Measurements from ENCODE around the gene SPCS1.
A peak's percentile ranks its signal among the peaks of the same experiment; 100 is the strongest.

SPCS1 gene

DNA sequence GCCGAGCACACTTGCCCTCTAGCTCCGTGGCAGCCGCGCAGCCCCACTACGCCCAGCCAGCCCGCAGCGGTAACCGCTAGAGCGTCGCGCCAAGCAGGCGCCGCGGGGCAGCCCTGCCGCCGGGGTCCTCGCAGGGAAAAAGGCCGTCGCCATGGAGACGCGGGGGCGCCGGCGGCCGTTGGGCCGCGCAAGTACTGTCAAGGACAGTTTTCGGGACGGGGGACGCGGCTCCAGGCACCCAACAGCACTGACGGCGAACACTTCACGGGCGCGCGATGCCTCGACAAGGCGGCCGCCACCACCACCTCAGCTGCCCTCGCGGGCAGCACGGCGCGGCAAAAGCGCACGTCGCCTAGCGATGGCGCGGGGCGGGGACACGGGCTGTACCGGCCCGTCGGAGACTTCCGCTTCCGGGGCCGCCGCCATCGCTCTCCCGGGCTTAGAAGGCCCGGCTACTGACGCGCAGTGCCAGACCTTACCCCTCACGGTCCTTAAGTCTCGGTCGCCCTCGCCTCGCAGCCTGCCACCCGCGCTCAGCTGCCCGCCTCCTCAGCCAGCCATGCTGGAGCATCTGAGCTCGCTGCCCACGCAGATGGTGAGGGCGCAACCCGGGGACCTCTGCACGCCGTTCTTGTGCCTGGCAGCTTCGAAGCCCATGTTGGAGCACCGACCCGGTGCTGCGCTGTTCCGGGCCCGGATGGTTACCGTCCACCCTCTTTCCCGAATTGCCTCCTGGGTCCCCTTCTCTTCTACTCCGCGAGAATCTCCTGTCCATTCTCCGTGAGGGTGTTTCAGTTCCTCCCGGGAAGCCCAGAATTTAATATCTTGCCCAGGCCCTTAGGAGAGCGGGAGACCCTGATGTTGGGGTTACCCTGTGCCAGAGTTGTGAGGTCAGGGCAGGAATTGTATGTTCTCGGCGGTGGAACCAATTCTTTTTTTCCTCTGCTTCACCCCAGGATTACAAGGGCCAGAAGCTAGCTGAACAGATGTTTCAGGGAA, at the start of gene SPCS1, which contains the start of gene GLT8D1:
Gene SPCS1, plus strand, starts transcription at position 419 of the 999 bp plus-strand sequence. Its CDS starts 141 bp downstream, at position 560.
Gene GLT8D1, minus strand, starts transcription at position 104 of the 999 bp plus-strand sequence. CDS start 5,331 bp downstream, outside the sequence.
- Histone ChIP-seq H3K9ac (ENCODE audit: low read length) (peak within 1 kb of the TSS; percentile 89), H3K27me3 (ENCODE audit: low read depth, low read length) (no peaks in the 10 kb centered on the region), H2AFZ (ENCODE audit: low read depth, low read length) (peak within 1 kb of the TSS; percentile 68), H3K4me2 (ENCODE audit: low read length) (peak within 1 kb of the TSS; percentile 97), H3K27ac (ENCODE audit: low read length) (peak within 1 kb of the TSS; percentile 67), H4K20me1 (ENCODE audit: insufficient read depth, low read length) (no peaks in the 10 kb centered on the region), H3K36me3 (replicated peaks; ENCODE audit: low read depth, low read length) (peaks cover 20% of the 10 kb centered on the region), H3K9me3 (ENCODE audit: insufficient read depth, low read length) (no peaks in the 10 kb centered on the region), H3K4me1 (ENCODE audit: low read length) (peaks cover 38% of the 10 kb centered on the region), H3K79me2 (ENCODE audit: low read length) (peaks cover 62% of the 10 kb centered on the region), H3K4me3 (ENCODE audit: low read length) (peak within 1 kb of the TSS; percentile 91)
- TF ChIP-seq, protein P1, sequence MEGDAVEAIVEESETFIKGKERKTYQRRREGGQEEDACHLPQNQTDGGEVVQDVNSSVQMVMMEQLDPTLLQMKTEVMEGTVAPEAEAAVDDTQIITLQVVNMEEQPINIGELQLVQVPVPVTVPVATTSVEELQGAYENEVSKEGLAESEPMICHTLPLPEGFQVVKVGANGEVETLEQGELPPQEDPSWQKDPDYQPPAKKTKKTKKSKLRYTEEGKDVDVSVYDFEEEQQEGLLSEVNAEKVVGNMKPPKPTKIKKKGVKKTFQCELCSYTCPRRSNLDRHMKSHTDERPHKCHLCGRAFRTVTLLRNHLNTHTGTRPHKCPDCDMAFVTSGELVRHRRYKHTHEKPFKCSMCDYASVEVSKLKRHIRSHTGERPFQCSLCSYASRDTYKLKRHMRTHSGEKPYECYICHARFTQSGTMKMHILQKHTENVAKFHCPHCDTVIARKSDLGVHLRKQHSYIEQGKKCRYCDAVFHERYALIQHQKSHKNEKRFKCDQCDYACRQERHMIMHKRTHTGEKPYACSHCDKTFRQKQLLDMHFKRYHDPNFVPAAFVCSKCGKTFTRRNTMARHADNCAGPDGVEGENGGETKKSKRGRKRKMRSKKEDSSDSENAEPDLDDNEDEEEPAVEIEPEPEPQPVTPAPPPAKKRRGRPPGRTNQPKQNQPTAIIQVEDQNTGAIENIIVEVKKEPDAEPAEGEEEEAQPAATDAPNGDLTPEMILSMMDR (IDR thresholded peaks at IDR 0.05; ENCODE audit: low read depth, low read length) = no peak
- no peak for TF ChIP-seq EZH2phosphoT487 (IDR thresholded peaks at IDR 0.05; ENCODE audit: low read depth)

- no peak overlapping the region for H3K27ac ChIP-seq (ENCODE audit: low read length)
- peaks cover 6% of the 10 kb centered on the region; the same call in 1 of the 2 replicates for H3K79me2 ChIP-seq (ENCODE audit: low read length)
- H3K4me1 ChIP-seq (ENCODE audit: low read length) = peaks cover 5% of the 10 kb centered on the region
- H3K27me3 ChIP-seq (ENCODE audit: low read depth, low read length) = no peaks in the 10 kb centered on the region
- H3K9ac ChIP-seq (ENCODE audit: low read length) = no peak overlapping the region
- H3K36me3 ChIP-seq (replicated peaks; ENCODE audit: low read depth, low read length) = peaks cover 67% of the 10 kb centered on the region
- H3K9me3 ChIP-seq (ENCODE audit: insufficient read depth, low read length) = no peaks in the 10 kb centered on the region
- H3K4me3 ChIP-seq (ENCODE audit: low read length) = no peak overlapping the region
- H2AFZ ChIP-seq (ENCODE audit: low read depth, low read length) = no peak overlapping the region
- H3K4me2 ChIP-seq (ENCODE audit: low read length) = no peak overlapping the region
- no peak for TF ChIP-seq EZH2phosphoT487 (IDR thresholded peaks at IDR 0.05; ENCODE audit: low read depth)
- TF ChIP-seq, protein P1 (IDR thresholded peaks at IDR 0.05; ENCODE audit: low read depth, low read length) = no peak
- H4K20me1 ChIP-seq (ENCODE audit: insufficient read depth, low read length) = no peaks in the 10 kb centered on the region
These were observed 45.9 kb upstream of the SPCS1 start for GRCh38 chr3:52660046-52660445.

DNA sequence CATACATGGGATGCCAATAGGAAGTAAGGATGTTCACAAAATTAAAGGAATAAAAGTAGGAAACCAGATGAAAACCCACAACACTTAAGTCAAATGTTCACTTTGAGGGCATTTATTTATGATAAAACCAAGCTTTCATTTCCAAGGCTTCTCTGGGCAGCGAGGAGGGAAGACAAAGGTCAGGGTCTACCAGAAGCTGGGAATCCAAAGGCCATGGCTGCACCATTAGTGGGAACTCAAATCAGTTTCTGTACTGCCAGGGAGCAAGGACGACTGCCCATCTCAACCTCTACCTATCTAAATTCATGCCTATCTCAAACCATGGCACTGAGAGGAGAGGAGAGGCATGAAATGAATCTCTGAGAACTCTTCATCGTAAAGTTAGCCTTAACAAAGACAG, 42.8 kb upstream of the SPCS1 start:
- peaks cover 5% of the 10 kb centered on the region for H3K4me1 ChIP-seq (ENCODE audit: low read length)
- peaks cover 53% of the 10 kb centered on the region for H3K36me3 ChIP-seq (replicated peaks; ENCODE audit: low read depth, low read length)
- H2AFZ ChIP-seq (ENCODE audit: low read depth, low read length) = no peak overlapping the region
- H3K9ac ChIP-seq (ENCODE audit: low read length) = no peak overlapping the region
- no peaks in the 10 kb centered on the region for H3K27me3 ChIP-seq (ENCODE audit: low read depth, low read length)
- TF ChIP-seq, protein P1 (IDR thresholded peaks at IDR 0.05; ENCODE audit: low read depth, low read length) = no peak
- no peak for TF ChIP-seq EZH2phosphoT487 (IDR thresholded peaks at IDR 0.05; ENCODE audit: low read depth)
- no peak overlapping the region for H3K4me2 ChIP-seq (ENCODE audit: low read length)
- peaks cover 6% of the 10 kb centered on the region; the same call in 1 of the 2 replicates for H3K79me2 ChIP-seq (ENCODE audit: low read length)
- no peaks in the 10 kb centered on the region for H4K20me1 ChIP-seq (ENCODE audit: insufficient read depth, low read length)
- no peaks in the 10 kb centered on the region for H3K9me3 ChIP-seq (ENCODE audit: insufficient read depth, low read length)
- H3K27ac ChIP-seq (ENCODE audit: low read length) = no peak overlapping the region
- no peak overlapping the region for H3K4me3 ChIP-seq (ENCODE audit: low read length)

All from OCI-LY3 (cell line).